ENCODE measurements around the gene PACS2.
"Not testable (repeated sequence)": the region's sequence is repeated elsewhere in the genome, so short reads cannot be mapped to it uniquely, and the experiment has no call there.

PACS2 gene

DNA sequence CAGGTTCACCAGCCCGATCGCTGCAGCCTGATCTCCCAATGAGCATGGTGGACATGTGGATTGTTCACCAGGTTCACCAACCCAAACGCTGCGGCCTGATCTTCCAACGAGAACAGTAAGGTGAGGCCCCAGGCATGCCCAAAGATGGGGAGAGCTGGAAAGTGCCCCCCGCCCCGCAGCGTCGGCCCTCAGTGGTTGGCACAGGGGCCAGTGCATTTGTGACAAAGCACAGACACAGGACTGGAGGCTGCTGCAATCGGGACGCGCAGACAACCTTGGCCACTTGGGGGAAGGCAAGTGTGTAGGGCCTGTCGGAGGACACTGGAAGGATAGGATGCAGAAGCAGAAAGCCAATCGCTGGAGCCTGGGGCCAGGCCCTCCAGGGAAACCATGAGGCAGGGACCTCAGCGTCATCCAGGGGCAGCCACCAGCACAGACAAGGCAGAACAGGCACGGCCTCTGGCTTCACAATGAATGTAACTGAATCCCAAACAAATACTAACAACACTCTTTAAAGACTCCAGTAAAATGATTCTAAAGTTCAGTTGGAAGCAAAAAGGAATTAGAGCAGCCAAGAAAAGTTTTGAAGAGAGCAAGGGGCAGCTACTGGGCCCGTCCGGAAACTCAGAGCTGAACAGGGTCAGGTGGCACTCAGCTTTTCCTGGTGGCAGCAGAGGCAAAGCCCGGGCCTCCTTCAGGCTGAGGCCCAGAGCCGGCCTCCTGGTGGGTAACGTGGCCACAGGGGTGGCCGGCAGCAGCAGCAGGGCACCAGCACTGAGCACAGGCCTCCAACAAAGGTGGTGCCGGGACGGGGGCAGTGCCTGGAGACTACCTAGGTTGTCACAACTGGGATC lies 27.1 kb upstream of the PACS2 start:
- DNase-seq (ENCODE audit: low read depth in 1 of 2, low spot score in 1 of 2), result no peak

DNA sequence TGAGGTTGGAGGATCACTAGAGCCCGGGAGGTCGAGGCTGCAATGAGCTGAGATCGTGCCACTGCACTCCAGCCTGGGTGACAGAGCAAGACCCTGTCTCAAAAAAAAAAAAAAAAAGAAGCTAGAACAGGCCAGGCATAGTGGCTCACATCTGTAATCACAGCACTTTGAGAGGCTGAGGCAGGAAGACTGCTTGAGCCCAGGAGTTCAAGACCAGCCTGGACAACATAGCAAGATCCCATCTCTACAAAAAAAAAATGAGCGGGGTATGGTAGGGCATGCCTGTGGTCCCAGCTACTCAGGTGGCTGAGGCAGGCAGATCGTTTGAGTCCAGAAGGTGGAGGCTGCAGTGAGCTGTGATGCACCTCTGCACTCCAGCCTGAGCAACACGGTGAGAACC lies 25.6 kb upstream of the PACS2 start:
- DNase-seq (ENCODE audit: low read depth in 1 of 2, low spot score in 1 of 2), result not testable (repeated sequence)

DNA sequence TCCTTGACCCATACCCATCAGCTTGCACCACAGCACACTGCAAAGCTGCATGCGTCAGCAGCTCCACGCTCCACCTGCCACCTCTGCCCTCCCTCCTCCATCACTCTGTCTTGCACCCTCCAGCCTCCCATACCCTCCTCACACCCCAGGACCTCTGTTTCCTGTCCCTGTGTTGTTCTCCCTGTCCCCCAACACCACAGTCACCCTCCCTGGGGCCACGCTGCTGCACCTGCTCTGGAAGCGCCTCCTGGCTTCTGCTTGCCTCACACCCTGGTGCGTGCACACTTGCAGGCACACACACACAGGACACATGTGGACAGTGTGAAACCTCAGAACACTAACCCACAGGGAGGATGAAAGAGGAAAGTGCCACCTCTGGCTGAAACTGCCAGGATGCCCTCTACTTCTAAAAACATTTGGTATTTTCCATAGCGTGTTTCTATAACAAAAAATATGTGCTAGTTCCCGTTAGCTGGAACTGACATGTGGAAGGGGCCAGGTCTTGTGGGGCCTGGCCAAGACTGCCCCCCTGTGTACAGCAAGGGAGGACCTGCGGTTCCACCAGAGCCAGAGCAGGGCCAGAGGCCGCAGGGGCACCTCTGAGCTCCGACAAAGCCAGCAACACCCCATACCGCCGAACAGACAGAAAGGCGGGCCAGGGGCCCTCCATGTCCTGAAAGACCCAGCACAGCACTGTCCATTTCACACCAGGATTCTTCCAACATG lies 23.8 kb upstream of the PACS2 start:
- no peak for DNase-seq (ENCODE audit: low read depth in 1 of 2, low spot score in 1 of 2)

DNA sequence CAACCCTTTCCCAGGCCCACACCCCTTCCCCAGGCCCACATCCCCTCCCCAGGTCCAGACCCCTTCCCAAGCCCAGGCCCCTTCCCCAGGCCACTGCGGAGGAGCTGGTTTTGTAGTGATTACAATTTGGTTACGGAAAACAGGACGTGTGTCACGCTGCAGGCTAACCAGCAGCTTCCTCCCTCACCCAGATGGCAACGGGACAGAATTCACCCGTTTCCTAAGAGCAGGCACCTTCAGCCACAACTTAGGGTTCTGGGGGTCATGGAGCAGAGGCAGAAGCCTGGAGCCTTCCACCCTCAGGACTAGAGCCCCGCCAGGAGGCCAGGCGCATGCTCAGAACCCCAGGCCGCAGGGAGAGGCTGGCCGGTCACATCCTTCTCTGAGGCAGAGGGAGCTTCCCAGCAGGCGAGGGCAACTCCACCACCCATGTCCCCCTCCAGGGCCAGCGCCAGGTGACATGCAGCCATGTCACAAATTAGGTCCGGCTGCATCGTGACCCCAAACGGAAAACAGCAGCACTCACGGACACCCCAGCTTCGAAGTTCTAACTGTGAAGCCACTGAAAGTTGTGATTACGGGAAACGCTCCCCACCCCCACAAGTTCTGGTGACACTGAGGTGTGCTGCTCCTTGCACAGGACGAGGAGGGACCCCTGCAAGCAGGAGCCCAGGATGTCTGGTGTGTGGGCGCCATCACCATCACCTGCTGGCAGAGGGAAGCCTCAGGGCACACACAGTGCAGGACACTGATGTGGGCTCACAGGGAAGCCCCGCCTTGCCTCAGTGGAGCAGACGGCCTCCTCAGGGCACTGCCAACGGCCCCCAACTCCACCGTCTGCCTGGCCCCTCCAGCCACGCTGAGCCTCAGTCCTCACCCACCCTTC lies 21.5 kb upstream of the PACS2 start:
- no peak for DNase-seq (ENCODE audit: low read depth in 1 of 2, low spot score in 1 of 2)

DNA sequence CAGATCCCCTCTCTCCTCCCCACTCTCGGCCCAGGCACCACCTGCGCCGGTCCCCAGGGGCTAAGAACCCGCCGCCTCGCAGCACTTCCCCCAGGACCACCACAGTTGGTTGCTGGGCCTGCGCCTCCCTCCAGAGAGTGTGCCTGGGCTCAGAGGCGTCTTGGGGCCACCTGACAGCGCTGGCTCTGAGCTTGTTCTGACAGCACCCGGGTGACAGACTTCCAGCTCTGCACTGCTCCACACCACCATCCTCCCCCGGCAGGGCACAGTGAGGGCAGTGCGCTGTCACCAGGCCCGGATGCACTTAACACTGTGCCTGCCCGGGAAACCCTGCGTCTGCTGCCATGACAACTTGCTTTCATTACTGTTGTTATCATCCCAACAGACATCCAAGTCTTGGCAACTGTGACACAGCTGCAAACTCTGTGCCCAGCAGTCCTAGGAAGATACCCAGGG lies 20.4 kb upstream of the PACS2 start:
- DNase-seq (ENCODE audit: low read depth in 1 of 2, low spot score in 1 of 2), result peak in 1 of 2 donors; percentile 19

DNA sequence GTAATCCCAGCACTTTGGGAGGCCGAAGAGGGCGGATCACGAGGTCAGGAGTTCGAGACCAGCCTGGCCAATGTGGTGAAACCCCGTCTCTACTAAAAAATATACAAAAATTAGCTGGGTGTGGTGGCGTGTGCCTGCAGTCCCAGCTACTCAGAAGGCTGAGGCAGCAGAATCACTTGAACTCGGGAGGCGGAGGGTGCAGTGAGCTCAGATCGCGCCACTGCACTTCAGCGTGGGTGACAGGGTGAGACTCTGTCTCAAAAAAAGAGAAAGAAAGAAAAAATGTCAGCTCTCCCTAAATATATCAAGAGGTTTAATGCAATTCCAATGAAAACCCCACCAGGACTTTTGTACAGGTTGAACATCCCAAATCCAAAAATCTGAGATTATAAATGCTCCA lies 17.2 kb upstream of the PACS2 start:
- DNase-seq (ENCODE audit: low read depth in 1 of 2, low spot score in 1 of 2), result not testable (repeated sequence)

DNA sequence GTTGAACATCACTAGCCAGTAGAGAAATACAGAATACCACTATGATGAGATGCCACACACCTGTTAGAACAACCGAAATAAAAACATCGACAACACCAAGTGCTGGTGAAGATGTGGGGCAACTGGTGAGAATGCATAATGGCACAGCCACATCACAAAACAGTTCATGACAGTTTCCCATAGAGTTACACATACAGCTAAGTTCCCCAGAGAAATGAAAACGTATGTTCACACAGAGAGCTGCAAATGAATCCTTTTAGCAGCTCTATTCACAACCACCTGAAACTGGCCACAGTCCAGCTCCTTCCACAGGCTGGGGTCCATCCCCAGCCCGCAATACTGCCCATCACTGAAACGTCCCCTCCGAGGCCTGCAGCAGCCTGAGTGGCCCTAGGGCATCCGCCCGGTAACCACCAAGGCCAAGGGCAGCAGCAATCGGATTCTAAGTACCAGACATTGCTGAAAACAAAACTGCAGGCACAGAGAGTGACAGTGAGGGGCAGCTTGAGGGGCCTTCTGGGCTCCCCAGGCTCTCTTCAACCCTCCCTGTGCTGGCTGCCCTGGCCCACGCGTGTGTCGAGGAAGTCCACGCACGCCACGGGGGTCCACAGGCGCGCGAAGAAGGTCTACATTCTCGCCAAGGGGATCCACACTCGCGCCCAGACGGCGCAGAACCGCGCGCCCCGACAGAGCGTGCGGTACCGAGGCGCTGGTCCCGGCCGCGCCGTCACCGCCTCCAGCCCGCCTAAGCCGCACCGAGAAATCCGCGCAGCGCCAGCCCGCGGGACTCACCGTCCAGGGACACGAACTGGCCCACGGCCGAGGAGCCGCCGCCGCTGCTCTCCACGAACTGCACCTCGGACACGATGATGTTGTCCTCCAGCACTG lies 14.7 kb upstream of the PACS2 start:
- DNase-seq (ENCODE audit: low read depth in 1 of 2, low spot score in 1 of 2), result no peak

DNA sequence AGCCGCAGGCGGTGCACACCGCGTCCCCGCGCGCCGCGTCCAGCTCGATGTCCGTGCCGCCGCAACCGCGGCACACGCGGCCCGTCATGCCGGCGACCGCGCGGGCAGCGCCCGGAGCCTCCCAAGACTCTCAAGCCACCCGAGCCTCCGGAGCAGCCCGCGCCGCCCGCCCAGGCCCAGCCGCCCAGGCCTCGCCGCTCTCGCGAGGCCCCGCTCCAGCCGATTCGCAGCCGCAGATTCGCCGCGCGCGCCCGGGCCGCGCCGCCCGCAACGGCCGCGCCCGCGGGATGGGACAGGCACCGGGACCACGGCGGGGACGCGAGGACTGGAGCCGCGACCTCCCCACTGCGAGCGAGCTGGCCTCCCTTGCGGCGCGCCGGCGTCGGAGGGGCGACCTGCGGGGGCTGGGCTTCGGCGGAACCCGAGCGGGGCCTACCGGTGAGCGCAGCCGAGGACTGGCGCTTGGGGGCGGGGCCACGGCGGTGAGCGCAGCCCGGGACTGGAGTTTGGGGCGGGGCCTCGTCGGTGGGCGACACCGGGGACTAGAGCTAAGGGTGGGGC lies 13.9 kb upstream of the PACS2 start, which contains the start of gene BRF1:
Gene BRF1 (minus strand): TSS at position 460 of the 561 bp plus-strand sequence. CDS start 372 bp downstream, at position 88.
- peak; percentile 93 to 95 for DNase-seq (ENCODE audit: low read depth in 1 of 2, low spot score in 1 of 2)

DNA sequence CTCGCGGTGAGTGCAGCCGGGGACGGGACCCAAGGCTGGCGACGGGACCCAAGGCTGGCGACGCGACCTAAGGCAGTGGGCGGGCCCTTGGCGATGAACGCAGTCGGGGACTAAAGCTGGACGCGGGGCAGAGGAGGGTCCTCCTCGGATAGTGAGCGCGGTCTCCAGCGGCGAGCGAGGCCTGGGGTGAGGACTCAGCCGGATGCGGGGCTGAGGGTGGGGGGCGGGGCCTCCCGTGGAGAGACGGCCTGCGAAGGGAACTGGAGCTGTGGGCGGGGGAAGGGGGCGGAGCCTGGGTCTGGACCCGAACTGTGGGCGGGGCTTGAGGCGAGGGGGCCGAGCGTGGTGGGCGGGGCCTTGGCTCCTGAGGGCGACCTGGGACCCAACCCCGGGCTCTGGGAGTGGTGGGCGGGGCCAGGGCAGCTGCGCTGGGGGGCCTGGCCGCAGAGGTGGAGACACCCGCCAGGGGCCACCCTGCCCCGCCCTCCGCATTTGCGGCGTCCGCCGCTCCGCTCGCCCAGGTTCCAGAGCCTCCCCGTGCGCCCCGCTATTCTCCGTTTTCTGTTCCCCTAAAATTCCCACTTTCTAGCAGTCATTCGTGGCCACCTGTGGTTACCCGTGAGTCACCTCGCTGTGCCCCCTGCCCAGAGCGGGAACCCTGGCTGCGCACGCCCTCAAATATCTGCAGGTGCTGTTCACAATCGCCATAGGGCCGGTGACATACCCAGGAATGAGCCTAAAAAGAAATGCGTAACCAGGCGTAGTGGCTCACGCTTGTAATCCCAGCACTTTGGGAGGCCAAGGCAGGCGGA lies 13.2 kb upstream of the PACS2 start:
- peak; percentile 98 for DNase-seq (ENCODE audit: low read depth in 1 of 2, low spot score in 1 of 2)

DNA sequence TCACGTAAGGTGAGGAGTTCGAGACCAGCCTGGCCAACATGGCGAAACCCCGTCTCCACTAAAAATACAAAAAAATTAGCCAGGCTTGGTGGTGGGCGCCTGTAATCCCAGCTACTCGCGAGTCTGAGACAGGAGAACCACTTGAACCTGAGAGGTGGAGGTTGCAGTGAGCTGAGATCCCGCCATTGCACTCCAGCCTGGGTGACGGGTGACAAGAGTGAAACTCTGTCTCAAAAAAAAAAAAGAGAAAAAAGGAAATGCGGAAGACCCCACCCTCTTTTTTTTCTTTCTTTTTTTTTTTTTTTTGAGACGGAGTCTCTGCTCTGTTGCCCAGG lies 12.7 kb upstream of the PACS2 start:
- not testable (repeated sequence) for DNase-seq (ENCODE audit: low read depth in 1 of 2, low spot score in 1 of 2)

DNA sequence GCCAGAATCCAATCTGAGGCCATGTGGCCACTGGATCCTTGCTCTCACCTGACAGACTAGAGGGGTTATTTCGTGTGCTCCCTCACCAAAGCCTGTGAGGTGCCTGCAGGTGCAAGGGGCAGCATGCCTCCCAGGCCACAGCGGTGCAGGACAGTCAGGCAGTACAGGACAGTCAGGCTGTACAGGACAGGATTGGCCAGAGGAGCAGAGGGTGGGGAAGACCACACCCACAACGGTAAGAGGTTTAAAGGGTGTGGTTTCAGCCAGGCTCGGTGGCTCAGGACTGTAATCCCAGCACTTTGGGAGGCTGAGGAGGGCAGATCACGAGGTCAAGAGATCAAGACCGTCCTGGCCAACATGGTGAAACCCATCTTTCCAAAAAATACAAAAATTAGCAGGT lies 10.6 kb upstream of the PACS2 start:
- no peak for DNase-seq (ENCODE audit: low read depth in 1 of 2, low spot score in 1 of 2)

DNA sequence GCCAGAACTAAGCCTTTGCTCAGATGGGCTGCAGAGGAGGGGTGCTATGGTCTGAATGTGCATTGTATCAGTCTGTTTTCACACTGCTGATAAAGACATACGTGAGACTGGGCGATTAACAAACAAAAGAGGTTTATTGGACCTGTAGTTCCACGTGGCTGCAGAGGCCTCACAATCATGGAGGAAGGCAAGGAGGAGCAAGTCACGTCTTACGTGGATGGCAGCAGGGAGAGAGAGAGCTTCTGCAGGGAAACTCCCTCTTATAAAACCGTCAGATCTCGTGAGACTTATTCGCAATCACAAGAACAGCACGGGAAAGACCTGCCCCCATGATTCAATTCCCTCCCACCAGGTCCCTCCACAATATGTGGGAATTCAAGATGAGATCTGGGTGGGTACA lies 10.0 kb upstream of the PACS2 start:
- DNase-seq (ENCODE audit: low read depth in 1 of 2, low spot score in 1 of 2), result no peak

DNA sequence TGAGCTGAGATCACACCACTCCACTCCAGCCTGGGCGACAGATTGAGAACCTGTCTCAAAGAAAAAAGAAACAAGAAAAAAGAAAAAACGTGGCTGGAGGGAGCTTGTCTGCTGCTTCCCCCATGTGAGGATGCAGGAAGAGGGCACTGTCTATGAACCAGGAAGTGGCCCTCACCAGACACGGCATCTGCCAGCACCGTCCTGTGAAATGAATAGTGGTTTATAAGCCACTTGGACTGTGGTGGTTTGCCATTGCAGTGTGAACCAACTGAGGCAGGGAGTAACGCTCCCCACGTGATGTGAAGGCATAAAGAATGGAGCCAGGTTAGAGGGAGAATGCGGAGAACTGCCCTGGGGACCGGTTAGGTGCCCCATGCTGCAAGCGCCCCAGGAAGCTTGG lies 9.2 kb upstream of the PACS2 start:
- DNase-seq (ENCODE audit: low read depth in 1 of 2, low spot score in 1 of 2), result no peak

DNA sequence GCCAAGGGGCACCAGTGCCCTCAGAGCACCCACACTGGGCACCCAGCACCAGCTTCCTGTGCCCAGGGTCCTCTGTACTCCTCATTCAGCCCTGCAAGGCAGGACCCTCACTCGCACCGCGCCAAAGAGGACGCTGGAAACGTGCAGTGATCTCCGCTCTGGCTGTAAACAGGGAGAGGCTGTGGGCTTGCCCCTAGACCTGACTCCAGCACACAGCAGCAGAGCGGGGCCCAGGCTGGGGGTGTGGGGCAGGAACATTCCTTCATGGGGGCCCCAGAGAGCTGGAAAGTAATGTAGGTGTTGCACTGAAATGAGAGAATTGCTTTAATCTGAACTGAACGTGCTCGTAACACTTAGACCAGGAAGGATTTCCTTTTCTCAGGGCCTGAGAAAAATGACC lies 8.8 kb upstream of the PACS2 start:
- no peak for DNase-seq (ENCODE audit: low read depth in 1 of 2, low spot score in 1 of 2)

DNA sequence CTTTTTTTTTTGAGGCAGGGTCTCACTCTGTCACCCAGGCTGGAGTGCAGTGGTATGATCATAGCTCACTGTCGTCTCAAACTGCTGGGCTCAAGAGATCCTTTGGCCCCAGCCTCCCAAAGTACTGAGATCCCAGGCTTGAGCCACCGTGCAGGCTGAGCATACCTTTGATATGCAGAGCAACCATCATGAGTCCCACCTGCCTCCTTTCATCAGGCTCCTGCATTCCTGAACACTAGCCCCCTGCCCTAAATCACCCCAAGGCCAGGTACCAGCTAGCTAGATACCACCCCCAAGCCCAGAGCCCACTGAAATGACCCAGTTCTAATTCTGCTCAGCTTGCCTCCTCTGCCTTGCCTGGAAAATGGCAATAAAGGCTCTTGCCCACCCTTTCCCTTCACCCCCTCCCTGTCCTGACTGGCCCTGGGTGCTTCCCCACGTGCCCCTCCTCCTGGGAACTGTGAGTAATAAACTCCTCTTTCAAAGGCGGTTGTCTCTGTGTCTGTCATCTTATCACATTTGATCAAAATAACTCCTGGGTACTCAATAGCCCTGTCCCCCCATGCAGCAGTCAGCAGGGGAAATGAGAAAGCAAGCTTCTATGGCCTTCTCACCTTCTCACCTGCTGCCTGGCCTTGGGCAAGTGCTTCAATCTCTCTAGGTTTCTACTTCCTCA lies 7.4 kb upstream of the PACS2 start:
- no peak for DNase-seq (ENCODE audit: low read depth in 1 of 2, low spot score in 1 of 2)

DNA sequence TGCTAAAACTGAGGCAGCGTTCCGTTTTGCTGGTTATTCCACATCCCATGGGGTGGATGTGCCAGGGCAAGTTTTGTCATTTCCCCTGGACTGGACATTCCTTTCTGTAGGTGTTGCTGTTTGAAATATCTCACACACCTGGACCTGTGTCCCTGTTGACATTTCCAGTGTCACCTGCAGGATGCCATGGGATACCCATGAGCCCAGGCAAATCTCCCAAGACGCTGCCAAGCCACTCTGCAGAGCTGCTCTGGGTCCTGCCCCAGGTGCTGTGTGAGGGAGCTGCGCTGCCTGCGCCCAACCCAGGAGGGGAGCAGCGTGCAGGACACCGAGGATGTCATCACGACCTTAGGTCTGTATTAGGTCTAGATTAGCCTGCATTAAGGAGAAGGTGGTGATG lies 5.2 kb upstream of the PACS2 start:
- no peak for DNase-seq (ENCODE audit: low read depth in 1 of 2, low spot score in 1 of 2)

DNA sequence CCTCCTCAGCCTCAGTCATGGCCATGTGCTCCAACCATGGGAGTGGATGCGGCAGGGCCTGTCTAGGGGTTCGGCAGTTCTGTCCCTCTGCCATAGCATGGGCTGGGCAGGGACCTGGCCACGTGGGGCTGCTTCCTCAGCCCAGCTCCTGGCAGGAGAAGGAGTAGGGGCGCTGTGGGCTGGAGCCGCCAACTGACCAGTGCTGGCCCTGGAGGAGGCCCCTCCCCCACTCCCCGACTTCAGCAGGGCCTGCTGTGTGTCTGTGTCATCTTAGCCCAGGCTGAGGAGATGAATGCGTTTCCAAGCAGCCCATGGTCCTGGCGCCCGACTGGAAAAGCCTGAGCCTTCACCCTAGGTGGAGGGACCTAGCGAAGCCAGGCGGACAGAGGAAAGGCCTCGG lies 2.7 kb upstream of the PACS2 start:
- no peak for DNase-seq (ENCODE audit: low read depth in 1 of 2, low spot score in 1 of 2)

DNA sequence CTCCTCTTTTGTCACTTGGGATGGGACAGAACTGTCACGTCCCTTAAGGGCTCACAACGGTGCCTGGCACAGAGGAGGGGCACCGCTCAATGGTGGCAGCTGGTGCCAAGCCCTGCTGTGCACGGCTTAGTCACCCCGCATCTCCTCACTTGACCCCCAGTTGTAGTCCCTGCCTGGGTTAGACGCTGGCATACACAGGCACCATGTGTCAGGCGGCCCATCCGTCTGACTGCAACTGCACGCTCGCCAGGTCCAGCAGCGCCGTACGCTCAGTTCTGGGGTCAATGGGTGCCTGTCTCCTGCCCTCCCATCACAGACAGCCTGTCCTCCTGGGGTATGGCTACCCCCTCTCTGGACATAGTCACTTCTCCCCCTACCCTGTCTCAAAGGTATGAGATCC lies 1.6 kb upstream of the PACS2 start:
- no peak for DNase-seq (ENCODE audit: low read depth in 1 of 2, low spot score in 1 of 2)

Data from activated T-helper 1 cell treated with anti-CD3 and anti-CD28 coated beads, Interleukin-2, amount 50 U/mL, for 16 hours (primary cell).